DND-41 (cell line): ENCODE results near the gene RASGRP1.

ENCODE experiments used
- ATAC-seq: fragments of 200-7000 bp; cut with Tn5 transposase; 3 replicates; pipeline ENCODE4 v1.9.1; 2021; ENCODE audit warnings: low read depth; ENCODE audit not compliant: insufficient read depth
- DNase-seq: peaks from one replicate; pipeline ENCODE4 v3.0.0-alpha.2; 2020
- H2AFZ ChIP-seq: 2 replicates; pipeline ENCODE4 v1.6.0; 2012; ENCODE audit warnings: low read depth, low read length
- H3K27ac ChIP-seq: 2 replicates; pipeline ENCODE4 v1.5.1; 2012; ENCODE audit warnings: low read length, inconsistent platforms
- H3K27me3 ChIP-seq: fragments of 200-600 bp; sonication (generic); 2 replicates; pipeline ENCODE4 v1.6.0; 2012; ENCODE audit warnings: low read length, mild to moderate bottlenecking, inconsistent platforms; ENCODE audit not compliant: insufficient read depth, poor library complexity
- H3K36me3 ChIP-seq: 2 replicates; pipeline ENCODE4 v1.5.1; 2012; ENCODE audit warnings: low read length, inconsistent platforms; ENCODE audit not compliant: insufficient read depth
- H3K4me1 ChIP-seq: 2 replicates; pipeline ENCODE4 v1.5.1; 2012; ENCODE audit warnings: mild to moderate bottlenecking, low read length; ENCODE audit not compliant: insufficient read depth
- H3K4me2 ChIP-seq: 2 replicates; pipeline ENCODE4 v1.6.0; 2012; ENCODE audit warnings: mild to moderate bottlenecking, moderate library complexity, low read length, inconsistent platforms; ENCODE audit not compliant: insufficient read depth
- H3K4me3 ChIP-seq, 2 experiments: fragments of 200-600 bp in 1 of 2; shearing (Covaris generic) in 1 of 2; 2 replicates each; pipeline ENCODE4 v1.5.1; 2012 to 2016; ENCODE audit warnings: inconsistent platforms in 2 of 2, low read length in 2 of 2, mild to moderate bottlenecking in 2 of 2, low read depth in 1 of 2, moderate library complexity in 1 of 2
- H3K79me2 ChIP-seq: 2 replicates; pipeline ENCODE4 v1.6.0; 2012; ENCODE audit warnings: low read length, inconsistent platforms; ENCODE audit not compliant: insufficient read depth
- H3K9ac ChIP-seq: 2 replicates; pipeline ENCODE4 v1.6.0; 2012; ENCODE audit warnings: low read depth, mild to moderate bottlenecking, inconsistent platforms, low read length, moderate library complexity
- H3K9me3 ChIP-seq: 2 replicates; pipeline ENCODE4 v1.5.1; 2012; ENCODE audit warnings: low read length, moderate library complexity, mild to moderate bottlenecking, inconsistent platforms; ENCODE audit not compliant: insufficient read depth, severe bottlenecking
- H4K20me1 ChIP-seq: 2 replicates; pipeline ENCODE4 v1.6.0; 2012; ENCODE audit warnings: low read length; ENCODE audit not compliant: insufficient read depth
- EZH2 ChIP-seq: IDR thresholded peaks from 3 replicates; pipeline ENCODE4 v1.6.1; 2012; ENCODE audit warnings: borderline replicate concordance, low read depth, mild to moderate bottlenecking, moderate library complexity, low read length, inconsistent platforms; ENCODE audit not compliant: severe bottlenecking
- TF ChIP-seq, protein P1 (sequence below): IDR thresholded peaks from 2 replicates; pipeline ENCODE4 v1.5.1; 2012; ENCODE audit warnings: borderline replicate concordance, low read length, moderate library complexity, mild to moderate bottlenecking; ENCODE audit not compliant: poor library complexity, severe bottlenecking; ENCODE audit errors: extremely low read depth

The RASGRP1 gene

DNA sequence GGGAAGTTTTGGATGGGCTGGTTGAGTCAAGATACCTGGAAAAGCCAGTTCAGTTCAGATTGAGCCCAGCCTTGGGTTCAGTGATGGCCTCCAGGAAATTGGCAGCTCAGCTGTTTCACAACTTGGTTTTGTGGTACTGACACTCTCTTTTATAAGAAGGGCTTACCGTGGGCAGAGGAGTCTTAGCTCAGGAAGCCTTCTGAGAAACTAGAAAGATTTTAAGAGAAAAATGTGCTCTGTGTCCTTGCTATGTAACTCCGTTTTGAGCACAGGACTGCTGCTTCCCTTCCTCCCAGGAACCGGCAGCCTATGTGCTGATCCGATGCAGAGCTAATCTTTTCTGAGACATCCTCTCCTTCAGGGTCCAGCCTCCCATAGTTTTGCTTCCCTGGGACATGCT is 46.6 kb upstream of the RASGRP1 start:
- H3K79me2 ChIP-seq = no peaks in the 10 kb centered on the region
- no peaks in the 10 kb centered on the region for H3K27me3 ChIP-seq
- H3K27ac ChIP-seq = no peak overlapping the region
- H3K4me1 ChIP-seq = peaks cover 17% of the 10 kb centered on the region
- peak; percentile 49 for DNase-seq
- no peaks in the 10 kb centered on the region for H4K20me1 ChIP-seq
- H3K4me3 ChIP-seq = no peak overlapping the region
- H3K9ac ChIP-seq = no peak overlapping the region
- no peak overlapping the region for H2AFZ ChIP-seq
- H3K4me2 ChIP-seq = no peak overlapping the region
- no peaks in the 10 kb centered on the region for H3K9me3 ChIP-seq
- H3K36me3 ChIP-seq = no peaks in the 10 kb centered on the region
- peak; percentile 83 for ATAC-seq
- TF ChIP-seq, protein P1, sequence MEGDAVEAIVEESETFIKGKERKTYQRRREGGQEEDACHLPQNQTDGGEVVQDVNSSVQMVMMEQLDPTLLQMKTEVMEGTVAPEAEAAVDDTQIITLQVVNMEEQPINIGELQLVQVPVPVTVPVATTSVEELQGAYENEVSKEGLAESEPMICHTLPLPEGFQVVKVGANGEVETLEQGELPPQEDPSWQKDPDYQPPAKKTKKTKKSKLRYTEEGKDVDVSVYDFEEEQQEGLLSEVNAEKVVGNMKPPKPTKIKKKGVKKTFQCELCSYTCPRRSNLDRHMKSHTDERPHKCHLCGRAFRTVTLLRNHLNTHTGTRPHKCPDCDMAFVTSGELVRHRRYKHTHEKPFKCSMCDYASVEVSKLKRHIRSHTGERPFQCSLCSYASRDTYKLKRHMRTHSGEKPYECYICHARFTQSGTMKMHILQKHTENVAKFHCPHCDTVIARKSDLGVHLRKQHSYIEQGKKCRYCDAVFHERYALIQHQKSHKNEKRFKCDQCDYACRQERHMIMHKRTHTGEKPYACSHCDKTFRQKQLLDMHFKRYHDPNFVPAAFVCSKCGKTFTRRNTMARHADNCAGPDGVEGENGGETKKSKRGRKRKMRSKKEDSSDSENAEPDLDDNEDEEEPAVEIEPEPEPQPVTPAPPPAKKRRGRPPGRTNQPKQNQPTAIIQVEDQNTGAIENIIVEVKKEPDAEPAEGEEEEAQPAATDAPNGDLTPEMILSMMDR = no peak
- TF ChIP-seq EZH2 = no peak

DNA sequence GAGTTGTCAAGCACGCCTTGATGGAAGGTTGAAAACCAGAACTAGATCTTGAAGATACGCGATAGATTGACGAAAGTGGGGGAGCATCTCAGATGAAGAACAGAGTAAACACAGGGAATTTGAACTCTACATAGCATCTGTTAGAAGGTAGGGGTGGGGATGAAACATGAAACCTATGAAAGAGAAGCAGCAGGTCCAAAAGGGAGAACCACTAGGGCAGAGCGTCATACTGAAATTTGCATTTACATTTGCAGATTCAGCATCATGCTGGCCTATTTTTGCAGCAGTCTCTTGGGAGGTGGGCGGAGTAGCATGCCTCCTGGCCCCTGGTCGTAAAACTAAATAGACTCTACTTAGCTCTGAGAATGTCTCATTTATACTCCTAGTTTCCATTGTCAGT is 46.1 kb upstream of the RASGRP1 start:
- H3K27ac ChIP-seq = no peak overlapping the region
- DNase-seq (no peak), ATAC-seq (peak; percentile 25; the same call in 1 of the 3 replicates)
- H3K9ac ChIP-seq = no peak overlapping the region
- no peaks in the 10 kb centered on the region for H4K20me1 ChIP-seq
- no peak overlapping the region for H2AFZ ChIP-seq
- TF ChIP-seq, protein P1 = no peak
- TF ChIP-seq EZH2 = no peak
- peaks cover 17% of the 10 kb centered on the region for H3K4me1 ChIP-seq
- no peaks in the 10 kb centered on the region for H3K27me3 ChIP-seq
- H3K79me2 ChIP-seq = no peaks in the 10 kb centered on the region
- no peak overlapping the region for H3K4me2 ChIP-seq
- no peak overlapping the region for H3K4me3 ChIP-seq
- H3K36me3 ChIP-seq = no peaks in the 10 kb centered on the region
- H3K9me3 ChIP-seq = no peaks in the 10 kb centered on the region

- Histone ChIP-seq H3K9me3 (no peaks in the 10 kb centered on the region), H2AFZ (no peak overlapping the region), H3K4me2 (no peak overlapping the region), H3K27ac (no peak overlapping the region), H3K4me1 (peaks cover 17% of the 10 kb centered on the region), H3K36me3 (no peaks in the 10 kb centered on the region), H4K20me1 (no peaks in the 10 kb centered on the region), H3K9ac (no peak overlapping the region), H3K4me3 (no peak overlapping the region), H3K27me3 (no peaks in the 10 kb centered on the region), H3K79me2 (no peaks in the 10 kb centered on the region)
- ATAC-seq (no peak), DNase-seq (no peak)
- TF ChIP-seq, protein P1 = no peak
- no peak for TF ChIP-seq EZH2
Observed at GRCh38 chr15:38609097-38609738, 44.6 kb upstream of the RASGRP1 start.
